ENCODE data around the gene GLIPR2.

GLIPR2 gene

GRCh38 chr9:36207546-36208012 lies 71.0 kb downstream of the GLIPR2 start:
- no peak for DNase-seq

- no peak for DNase-seq
Observed at GRCh38 chr9:36208521-36209253, 72.2 kb downstream of the GLIPR2 start.

GRCh38 chr9:36210722-36211121 lies 74.2 kb downstream of the GLIPR2 start:
- no peak for DNase-seq

- no peak for DNase-seq
Observed at GRCh38 chr9:36211510-36211909, 75.0 kb downstream of the GLIPR2 start.

GRCh38 chr9:36213387-36213786 lies 76.9 kb downstream of the GLIPR2 start:
- no peak for DNase-seq

Measured in DMS79 (cell line).